KMS-11 (cell line): ENCODE results near the gene PPP1R15B.

ENCODE experiments used
- H2AFZ ChIP-seq: fragments of 200-600 bp; sonication (generic); 2 replicates; pipeline ENCODE4 v1.6.1; 2016; ENCODE audit warnings: antibody characterized with exemption, mixed run types, low read depth
- H3K27ac ChIP-seq: fragments of 200-600 bp; sonication (generic); 2 replicates; pipeline ENCODE4 v1.6.1; 2016; ENCODE audit warnings: mild to moderate bottlenecking, mixed run types
- H3K27me3 ChIP-seq: fragments of 200-600 bp; sonication (generic); 2 replicates; pipeline ENCODE4 v1.6.1; 2017; ENCODE audit warnings: mild to moderate bottlenecking, low read depth, mixed run types, moderate library complexity; ENCODE audit not compliant: insufficient read depth
- H3K36me3 ChIP-seq: fragments of 200-600 bp; sonication (generic); 2 replicates; pipeline ENCODE4 v1.6.1; 2017; ENCODE audit warnings: mild to moderate bottlenecking, mixed run types; ENCODE audit not compliant: insufficient read depth
- H3K4me1 ChIP-seq: fragments of 200-600 bp; sonication (generic); 2 replicates; pipeline ENCODE4 v1.6.1; 2016; ENCODE audit warnings: mild to moderate bottlenecking, low read depth, mixed run types; ENCODE audit not compliant: poor library complexity, severe bottlenecking
- H3K4me2 ChIP-seq: fragments of 200-600 bp; sonication (generic); 2 replicates; pipeline ENCODE4 v1.7.0; 2016; ENCODE audit warnings: mild to moderate bottlenecking, mixed run types
- H3K4me3 ChIP-seq: fragments of 200-600 bp; sonication (generic); IDR thresholded peaks from 2 replicates; pipeline ENCODE4 v1.6.1; 2017; ENCODE audit warnings: low read depth, low read length, mixed read lengths; ENCODE audit not compliant: insufficient read depth
- H3K79me2 ChIP-seq: fragments of 200-600 bp; sonication (generic); 2 replicates; pipeline ENCODE4 v1.6.1; 2016; ENCODE audit warnings: low read depth, mixed run types; ENCODE audit not compliant: insufficient read depth
- H3K9ac ChIP-seq: fragments of 200-600 bp; sonication (generic); 2 replicates; pipeline ENCODE4 v1.6.1; 2016; ENCODE audit warnings: mild to moderate bottlenecking, mixed run types
- H4K20me1 ChIP-seq: fragments of 200-600 bp; sonication (generic); 2 replicates; pipeline ENCODE4 v1.6.1; 2016; ENCODE audit warnings: mild to moderate bottlenecking, mixed run types; ENCODE audit not compliant: insufficient read depth
- TF ChIP-seq, protein P1 (sequence below): fragments of 200-600 bp; sonication (generic); conservative IDR thresholded peaks from 2 replicates; pipeline ENCODE4 v1.6.1; 2017; ENCODE audit warnings: low read depth, mild to moderate bottlenecking, antibody characterized with exemption, low read length, moderate library complexity, mixed read lengths

PPP1R15B gene

DNA sequence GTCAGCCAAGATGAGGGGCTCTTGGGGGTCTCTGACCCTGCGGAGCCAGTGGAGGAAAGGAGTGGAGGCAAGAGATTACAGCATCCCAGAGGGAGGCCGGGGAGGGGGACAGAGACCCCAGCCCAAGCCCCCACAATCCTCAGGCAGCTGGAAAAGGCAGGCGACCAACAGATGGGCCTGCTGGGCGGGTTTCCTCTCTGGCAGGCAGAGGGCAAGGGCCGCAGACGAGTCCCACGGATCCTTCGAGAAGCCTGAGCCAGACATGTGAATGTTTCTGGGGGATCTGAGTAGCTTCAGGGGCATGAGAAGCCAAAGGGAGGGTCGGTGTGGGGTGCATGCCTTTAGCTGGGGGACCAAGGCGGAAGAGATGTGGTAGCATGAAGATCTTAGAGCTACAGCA, 49.8 kb downstream of the PPP1R15B start:
- Histone ChIP-seq H3K4me2 (no peak overlapping the region), H3K27ac (no peak overlapping the region), H3K36me3 (no peaks in the 10 kb centered on the region), H2AFZ (no peak overlapping the region), H3K27me3 (peaks cover 5% of the 10 kb centered on the region; the same call in 1 of the 2 replicates), H3K4me1 (peaks cover 9% of the 10 kb centered on the region), H4K20me1 (no peaks in the 10 kb centered on the region), H3K4me3 (no peak overlapping the region), H3K9ac (no peak overlapping the region), H3K79me2 (no peaks in the 10 kb centered on the region)
- TF ChIP-seq, protein P1, sequence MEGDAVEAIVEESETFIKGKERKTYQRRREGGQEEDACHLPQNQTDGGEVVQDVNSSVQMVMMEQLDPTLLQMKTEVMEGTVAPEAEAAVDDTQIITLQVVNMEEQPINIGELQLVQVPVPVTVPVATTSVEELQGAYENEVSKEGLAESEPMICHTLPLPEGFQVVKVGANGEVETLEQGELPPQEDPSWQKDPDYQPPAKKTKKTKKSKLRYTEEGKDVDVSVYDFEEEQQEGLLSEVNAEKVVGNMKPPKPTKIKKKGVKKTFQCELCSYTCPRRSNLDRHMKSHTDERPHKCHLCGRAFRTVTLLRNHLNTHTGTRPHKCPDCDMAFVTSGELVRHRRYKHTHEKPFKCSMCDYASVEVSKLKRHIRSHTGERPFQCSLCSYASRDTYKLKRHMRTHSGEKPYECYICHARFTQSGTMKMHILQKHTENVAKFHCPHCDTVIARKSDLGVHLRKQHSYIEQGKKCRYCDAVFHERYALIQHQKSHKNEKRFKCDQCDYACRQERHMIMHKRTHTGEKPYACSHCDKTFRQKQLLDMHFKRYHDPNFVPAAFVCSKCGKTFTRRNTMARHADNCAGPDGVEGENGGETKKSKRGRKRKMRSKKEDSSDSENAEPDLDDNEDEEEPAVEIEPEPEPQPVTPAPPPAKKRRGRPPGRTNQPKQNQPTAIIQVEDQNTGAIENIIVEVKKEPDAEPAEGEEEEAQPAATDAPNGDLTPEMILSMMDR = no peak

DNA sequence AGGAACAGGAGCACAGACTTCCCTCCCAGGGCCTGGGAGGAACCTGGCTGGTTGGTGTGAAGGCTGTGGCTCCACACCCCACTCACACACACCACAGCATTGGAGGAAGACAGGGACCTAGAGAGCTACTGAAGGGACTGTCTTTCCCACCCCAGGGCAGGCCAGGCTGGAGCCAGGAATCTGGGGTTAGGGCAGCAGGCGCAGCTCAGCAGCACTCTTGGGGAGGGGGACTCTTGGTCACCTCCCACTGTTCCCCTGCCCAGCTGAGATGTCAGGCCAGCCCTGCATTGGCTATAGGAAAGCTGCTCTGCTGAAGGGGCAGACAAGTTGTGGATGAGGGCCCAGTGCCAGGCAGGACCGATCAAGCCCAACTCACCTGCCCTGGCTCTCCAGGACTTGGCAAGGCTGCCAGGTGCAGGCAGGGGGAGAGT, 50.3 kb downstream of the PPP1R15B start:
- no peak overlapping the region for H2AFZ ChIP-seq
- H3K9ac ChIP-seq = no peak overlapping the region
- H3K4me1 ChIP-seq = peaks cover 9% of the 10 kb centered on the region
- H3K27me3 ChIP-seq = peaks cover 3% of the 10 kb centered on the region; the same call in 1 of the 2 replicates
- TF ChIP-seq, protein P1 = no peak
- no peaks in the 10 kb centered on the region for H3K36me3 ChIP-seq
- H4K20me1 ChIP-seq = no peaks in the 10 kb centered on the region
- H3K4me3 ChIP-seq = no peak overlapping the region
- H3K4me2 ChIP-seq = no peak overlapping the region
- no peaks in the 10 kb centered on the region for H3K79me2 ChIP-seq
- no peak overlapping the region for H3K27ac ChIP-seq

DNA sequence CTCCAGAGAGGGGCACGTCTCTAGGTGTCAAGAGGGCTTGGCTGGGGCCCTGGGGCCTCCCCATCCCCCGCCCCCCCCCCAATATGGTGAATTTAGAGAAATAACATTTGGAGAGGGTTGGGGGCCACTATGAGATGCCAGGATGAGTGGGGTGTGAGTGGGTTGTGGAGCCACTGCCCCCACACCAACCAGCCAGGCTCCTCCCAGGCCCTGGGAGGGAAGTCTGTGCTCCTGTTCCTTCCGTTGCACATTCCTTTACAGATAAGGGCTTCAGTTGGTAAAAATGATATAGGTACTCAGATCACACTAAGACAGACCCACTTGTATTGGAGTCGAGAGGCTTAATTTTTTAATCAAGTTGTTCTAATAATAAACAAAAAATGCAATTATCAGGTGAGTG, 51.3 kb downstream of the PPP1R15B start:
- no peaks in the 10 kb centered on the region for H3K79me2 ChIP-seq
- no peak overlapping the region for H2AFZ ChIP-seq
- H3K36me3 ChIP-seq = no peaks in the 10 kb centered on the region
- H4K20me1 ChIP-seq = no peaks in the 10 kb centered on the region
- no peak overlapping the region for H3K9ac ChIP-seq
- H3K27me3 ChIP-seq = peaks cover 6% of the 10 kb centered on the region; the same call in 1 of the 2 replicates
- TF ChIP-seq, protein P1 = no peak
- H3K4me2 ChIP-seq = no peak overlapping the region
- no peak overlapping the region for H3K4me3 ChIP-seq
- peaks cover 9% of the 10 kb centered on the region for H3K4me1 ChIP-seq
- H3K27ac ChIP-seq = no peak overlapping the region

DNA sequence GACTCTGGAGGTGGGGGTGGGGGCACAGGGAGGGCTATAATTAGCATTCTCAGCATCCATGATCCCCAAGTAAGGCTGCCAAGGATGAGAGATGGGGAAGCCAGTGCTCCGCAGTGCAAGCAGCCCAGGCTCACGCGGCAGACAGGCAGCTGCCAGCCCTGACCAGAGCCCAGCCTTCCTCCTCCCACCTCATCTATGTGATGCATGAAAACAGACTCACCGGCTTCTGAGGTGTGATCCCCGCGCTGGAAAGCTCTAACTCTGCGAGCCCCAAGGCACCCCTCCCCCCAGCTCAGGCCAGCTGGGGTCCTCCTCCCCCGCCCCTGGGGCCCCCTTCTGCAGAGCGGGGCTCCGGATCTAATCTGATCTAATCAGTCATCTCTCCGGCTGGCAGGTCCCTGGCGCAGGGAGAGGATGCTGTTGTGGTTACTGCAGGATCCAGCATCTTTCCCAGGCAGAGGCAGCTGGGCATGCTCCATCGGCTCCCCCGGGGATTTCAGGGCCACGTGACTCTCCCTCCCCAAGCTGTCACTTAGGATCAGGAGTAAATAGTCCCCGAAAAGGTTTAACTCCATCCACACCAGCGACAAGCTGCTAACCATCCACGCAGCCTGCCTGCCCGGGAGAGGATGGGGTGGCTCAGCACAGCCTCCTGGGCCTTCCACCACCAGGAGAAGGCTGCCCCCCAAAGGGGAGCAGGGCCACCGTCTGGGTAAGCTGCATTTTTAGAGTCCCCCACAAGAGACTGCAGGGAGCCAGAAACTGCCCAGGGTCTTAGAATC, 52.0 kb downstream of the PPP1R15B start, which contains the start of gene PLEKHA6:
Gene PLEKHA6 (minus strand): TSS at position 456 of the 782 bp plus-strand sequence. CDS start 86,202 bp downstream, outside the sequence.
- H3K27me3 ChIP-seq = peaks cover 6% of the 10 kb centered on the region; the same call in 1 of the 2 replicates
- no peak within 1 kb of the TSS for H3K4me3 ChIP-seq
- TF ChIP-seq, protein P1 = no peak
- H3K9ac ChIP-seq = no peak within 1 kb of the TSS
- H3K27ac ChIP-seq = no peak within 1 kb of the TSS
- no peak within 1 kb of the TSS for H2AFZ ChIP-seq
- no peaks in the 10 kb centered on the region for H3K79me2 ChIP-seq
- no peaks in the 10 kb centered on the region for H4K20me1 ChIP-seq
- peaks cover 9% of the 10 kb centered on the region for H3K4me1 ChIP-seq
- H3K4me2 ChIP-seq = no peak within 1 kb of the TSS
- no peaks in the 10 kb centered on the region for H3K36me3 ChIP-seq
